NB4 (cell line): ENCODE data around the gene WDR81.
A peak's percentile ranks its signal among the peaks of the same experiment; 100 is the strongest.
"Not testable (repeated sequence)": the region's sequence is repeated elsewhere in the genome, so short reads cannot be mapped to it uniquely, and the experiment has no call there.

Experiments
- DNase-seq: peaks from one replicate; pipeline ENCODE4 v3.0.0; 2010; ENCODE audit warnings: low read depth
- H3K4me3 ChIP-seq: one replicate; pipeline ENCODE4 v1.5.1; 2011; ENCODE audit warnings: mild to moderate bottlenecking, low read depth, low read length, moderate library complexity
- MYC ChIP-seq: IDR thresholded peaks from 2 replicates; pipeline ENCODE4 v1.6.1; 2011; ENCODE audit warnings: low read depth, low read length
- POLR2A ChIP-seq: IDR thresholded peaks from 2 replicates; pipeline ENCODE4 v1.6.1; 2011; ENCODE audit warnings: mild to moderate bottlenecking; ENCODE audit not compliant: insufficient read length; ENCODE audit errors: extremely low read depth
- TF ChIP-seq, protein P1 (sequence below): IDR thresholded peaks from one replicate; pipeline ENCODE4 v1.5.1; 2012; ENCODE audit warnings: low read depth, low read length
- TF ChIP-seq, protein P2 (sequence below): IDR thresholded peaks from 2 replicates; pipeline ENCODE4 v1.6.1; 2011; ENCODE audit warnings: low read depth, low read length

WDR81 gene

DNA sequence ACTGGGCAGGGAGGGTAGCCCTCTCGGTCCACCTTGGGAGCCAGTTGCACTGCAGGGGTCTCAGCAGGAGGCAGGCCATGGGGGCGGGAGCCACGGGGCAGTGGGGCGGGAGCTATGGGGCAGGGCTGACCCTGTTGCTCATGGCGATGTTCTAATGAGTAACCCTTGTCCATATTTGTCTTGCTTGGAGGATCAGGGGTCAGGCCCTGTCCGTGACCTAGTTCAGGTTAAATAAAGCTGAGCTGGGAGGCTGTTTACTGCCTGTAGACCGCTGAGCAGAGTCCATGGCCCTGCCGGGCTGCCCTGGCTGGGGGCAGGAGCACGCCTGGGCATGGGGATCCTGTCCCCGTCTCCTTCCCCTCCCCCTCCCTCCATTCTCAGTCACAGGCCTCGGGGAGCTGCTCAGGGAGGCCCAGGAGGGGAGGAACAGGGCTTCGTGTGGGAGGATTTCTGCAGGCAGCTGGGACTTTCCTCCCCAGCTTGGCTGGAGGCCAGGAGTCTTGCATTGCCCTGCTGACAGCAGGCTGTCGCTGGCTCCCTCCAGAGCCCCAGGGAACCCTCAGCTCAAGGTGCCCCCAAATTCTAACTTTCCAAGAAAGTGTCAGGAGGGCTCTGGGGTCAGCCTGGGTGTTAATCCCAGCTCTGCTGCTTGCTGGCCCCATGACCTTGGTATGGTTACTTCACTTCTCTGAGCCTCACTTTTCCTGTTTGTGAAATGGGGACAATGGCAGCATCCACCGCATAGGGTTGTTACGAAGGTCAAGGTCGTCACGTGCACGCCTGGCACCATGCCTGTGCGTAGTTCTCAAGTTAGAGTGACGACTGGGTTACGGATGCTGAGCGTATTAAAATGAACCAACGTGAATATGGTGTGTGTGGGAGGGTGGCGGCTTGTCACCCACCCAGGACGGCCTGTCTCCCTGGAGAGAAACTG, 12.1 kb downstream of the WDR81 start:
- peak; percentile 81 for DNase-seq
- TF ChIP-seq POLR2A: no peak
- TF ChIP-seq, protein P1, sequence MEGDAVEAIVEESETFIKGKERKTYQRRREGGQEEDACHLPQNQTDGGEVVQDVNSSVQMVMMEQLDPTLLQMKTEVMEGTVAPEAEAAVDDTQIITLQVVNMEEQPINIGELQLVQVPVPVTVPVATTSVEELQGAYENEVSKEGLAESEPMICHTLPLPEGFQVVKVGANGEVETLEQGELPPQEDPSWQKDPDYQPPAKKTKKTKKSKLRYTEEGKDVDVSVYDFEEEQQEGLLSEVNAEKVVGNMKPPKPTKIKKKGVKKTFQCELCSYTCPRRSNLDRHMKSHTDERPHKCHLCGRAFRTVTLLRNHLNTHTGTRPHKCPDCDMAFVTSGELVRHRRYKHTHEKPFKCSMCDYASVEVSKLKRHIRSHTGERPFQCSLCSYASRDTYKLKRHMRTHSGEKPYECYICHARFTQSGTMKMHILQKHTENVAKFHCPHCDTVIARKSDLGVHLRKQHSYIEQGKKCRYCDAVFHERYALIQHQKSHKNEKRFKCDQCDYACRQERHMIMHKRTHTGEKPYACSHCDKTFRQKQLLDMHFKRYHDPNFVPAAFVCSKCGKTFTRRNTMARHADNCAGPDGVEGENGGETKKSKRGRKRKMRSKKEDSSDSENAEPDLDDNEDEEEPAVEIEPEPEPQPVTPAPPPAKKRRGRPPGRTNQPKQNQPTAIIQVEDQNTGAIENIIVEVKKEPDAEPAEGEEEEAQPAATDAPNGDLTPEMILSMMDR: no peak
- no peak for TF ChIP-seq MYC
- TF ChIP-seq, protein P2, sequence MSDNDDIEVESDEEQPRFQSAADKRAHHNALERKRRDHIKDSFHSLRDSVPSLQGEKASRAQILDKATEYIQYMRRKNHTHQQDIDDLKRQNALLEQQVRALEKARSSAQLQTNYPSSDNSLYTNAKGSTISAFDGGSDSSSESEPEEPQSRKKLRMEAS: no peak
- no peak overlapping the region for H3K4me3 ChIP-seq

DNA sequence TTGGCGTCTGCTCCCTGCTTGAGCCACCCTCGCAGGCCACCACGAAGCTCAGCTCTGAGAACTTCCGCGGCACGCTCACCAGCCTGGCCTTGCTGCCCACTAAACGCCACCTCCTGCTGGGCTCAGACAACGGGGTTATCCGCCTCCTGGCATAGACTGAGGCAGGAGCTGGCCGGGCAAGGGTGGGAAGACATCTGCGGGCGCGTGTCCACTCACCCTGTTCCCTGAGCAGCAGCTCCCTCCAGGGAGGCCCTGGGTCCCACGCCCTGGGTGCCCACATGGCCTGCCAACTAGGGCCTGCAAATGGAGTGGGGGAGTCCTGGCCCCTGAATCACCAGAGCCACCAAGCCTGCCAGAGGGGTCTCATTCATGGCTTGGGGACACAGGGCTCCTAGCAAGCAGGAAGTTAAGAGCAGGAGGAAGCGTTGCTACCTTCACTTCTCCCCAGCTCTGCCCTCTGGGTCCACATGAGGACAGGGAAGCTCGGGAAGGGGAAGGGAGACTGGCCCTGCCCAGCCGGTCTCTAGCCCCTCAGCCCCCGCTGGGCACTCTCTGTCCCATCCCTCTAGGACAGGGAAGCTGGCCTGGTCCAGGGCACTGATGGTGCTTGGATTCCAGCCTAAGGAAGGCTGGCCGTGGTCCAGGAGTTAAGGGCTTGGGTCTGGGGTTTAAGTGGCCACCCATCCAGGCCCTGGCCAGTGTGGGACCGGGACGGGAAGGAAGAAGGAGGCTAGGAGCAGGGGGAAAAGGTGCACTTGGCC, 13.2 kb downstream of the WDR81 start:
- TF ChIP-seq, protein P1: no peak
- TF ChIP-seq MYC (no peak), POLR2A (no peak)
- TF ChIP-seq, protein P2: no peak

DNA sequence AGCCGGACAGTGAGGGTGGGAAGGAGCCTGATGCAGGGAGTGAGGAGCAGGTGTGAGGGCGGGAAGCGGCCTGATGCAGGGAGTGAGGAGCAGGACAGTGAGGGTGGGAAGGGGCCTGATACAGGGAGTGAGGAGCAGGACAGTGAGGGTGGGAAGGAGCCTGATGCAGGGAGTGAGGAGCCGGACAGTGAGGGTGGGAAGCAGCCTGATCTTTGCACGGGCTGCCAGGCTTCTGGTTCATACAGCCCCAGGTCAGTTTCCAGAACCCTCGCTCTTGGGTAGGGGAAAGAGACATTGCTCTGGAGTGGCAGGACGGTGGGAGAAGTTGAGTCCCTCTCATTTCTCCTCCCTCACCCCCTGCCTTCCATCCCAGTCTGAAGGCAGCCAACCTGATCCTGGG, 17.4 kb downstream of the WDR81 start:
- H3K4me3 ChIP-seq, DNase-seq: not testable (repeated sequence)

More for the DNA sequence above, 13.2 kb downstream of the WDR81 start:
- no peak overlapping the region for H3K4me3 ChIP-seq
- no peak for DNase-seq

DNA sequence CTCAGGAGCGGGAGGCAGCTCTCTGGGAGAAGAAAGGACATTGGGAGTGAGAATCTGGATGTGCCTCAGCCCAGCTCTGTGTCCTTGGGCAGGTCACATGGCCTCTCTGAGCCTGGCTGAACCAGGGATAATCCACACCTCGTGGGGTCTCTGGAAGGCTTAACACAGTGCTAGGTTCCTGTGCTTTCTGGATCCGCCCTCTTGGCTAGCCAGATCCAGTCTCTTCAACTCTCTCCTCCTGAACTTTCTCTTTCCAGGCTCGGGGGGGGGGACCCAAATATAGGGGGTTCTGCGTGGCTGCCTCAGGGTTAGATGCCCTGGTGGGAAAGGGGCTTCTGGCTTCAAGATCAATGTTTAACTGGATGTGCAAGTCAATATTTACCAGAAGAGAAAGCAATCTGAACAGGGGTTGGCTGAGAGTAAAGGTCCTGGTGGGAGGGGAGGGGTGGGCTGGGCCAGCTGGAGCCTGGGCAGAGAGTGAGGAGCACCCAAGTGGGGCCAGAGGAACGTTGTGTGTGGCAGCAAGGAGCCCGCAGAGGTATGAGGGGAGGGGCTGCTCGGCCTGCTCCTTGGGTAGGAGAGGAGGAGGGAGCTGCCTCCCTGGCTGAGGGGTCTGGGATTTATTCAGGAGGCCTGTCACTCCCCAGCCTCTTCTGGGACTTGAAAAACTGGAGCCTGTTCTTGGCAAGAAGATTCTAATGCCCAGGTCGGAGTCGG, 18.0 kb downstream of the WDR81 start, which contains the start of gene SERPINF2:
Gene SERPINF2 (plus strand): TSS at position 501 of the 717 bp plus-strand sequence. CDS start 2,125 bp downstream, outside the sequence.
- no peak within 1 kb of the TSS for H3K4me3 ChIP-seq
- TF ChIP-seq POLR2A: no peak
- DNase-seq: no peak

DNA sequence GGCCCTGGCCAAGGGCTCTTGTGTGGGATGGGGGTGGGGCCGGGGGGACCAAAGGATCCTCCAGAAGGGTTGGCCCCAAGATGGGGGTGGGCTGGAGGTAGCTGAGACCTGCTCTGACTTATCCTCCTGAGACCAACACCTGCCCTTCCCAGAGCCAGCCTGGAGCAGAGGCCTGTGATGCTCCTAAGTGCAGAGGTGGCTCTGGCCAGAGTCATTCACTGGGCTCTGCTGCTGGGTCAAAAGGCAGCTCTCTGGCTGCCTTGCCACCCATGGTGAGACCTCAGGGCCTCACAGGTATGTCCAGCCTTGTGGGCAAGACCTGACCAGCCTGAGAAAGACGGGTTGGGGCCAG, 18.6 kb downstream of the WDR81 start:
- DNase-seq: no peak
- no peak overlapping the region for H3K4me3 ChIP-seq
- TF ChIP-seq, protein P1: no peak
- TF ChIP-seq POLR2A: no peak
- no peak for TF ChIP-seq MYC
- TF ChIP-seq, protein P2: no peak

DNA sequence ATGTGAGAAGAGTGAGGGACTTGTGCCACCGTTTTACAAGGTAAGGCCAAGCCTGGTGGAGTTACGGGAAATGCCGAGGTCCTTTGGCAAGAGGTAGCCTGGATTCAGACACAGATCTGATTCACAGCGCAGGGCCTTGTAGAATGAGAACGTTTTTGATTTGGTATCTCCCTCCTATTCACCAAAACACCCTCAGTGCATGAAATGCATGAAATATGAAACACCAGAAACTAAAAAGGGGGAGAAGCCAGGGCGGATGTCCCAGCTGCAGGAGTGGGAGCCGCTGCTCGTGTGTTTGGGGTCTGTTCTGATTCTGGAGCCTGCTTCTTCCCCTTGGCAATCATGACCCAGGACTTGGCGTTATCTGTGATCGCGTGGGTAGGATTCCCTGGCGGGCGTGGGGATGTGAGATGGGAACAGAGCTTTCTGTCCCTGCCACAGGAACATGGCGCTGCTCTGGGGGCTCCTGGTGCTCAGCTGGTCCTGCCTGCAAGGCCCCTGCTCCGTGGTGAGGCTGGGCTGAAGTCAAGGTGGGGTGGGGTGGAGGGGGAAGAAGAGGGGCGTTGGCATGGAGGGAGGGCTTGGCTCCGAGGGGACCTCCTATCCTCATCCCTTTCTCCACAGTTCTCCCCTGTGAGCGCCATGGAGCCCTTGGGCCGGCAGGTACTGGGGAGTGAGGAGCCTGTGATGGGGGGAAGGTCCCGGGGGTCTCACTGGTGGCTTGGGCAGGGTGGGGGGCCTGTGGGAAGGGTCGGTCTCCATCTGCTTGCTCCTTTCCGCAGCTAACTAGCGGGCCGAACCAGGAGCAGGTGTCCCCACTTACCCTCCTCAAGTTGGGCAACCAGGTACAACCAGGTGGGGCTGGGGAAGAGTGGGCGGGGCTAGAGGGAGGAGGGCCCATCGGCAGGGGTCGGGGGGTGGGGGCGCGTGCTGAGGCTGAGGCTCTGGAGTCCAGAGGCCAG, 20.3 kb downstream of the WDR81 start:
- TF ChIP-seq MYC (no peak), POLR2A (no peak)
- TF ChIP-seq, protein P1: no peak
- TF ChIP-seq, protein P2: no peak
- H3K4me3 ChIP-seq: no peak overlapping the region
- no peak for DNase-seq
